DND-41 (cell line): ENCODE data around the gene INPP5A.

ENCODE experiments used
- ATAC-seq: fragments of 200-7000 bp; cut with Tn5 transposase; 3 replicates; pipeline ENCODE4 v1.9.1; 2021; ENCODE audit warnings: low read depth; ENCODE audit not compliant: insufficient read depth
- DNase-seq: peaks from one replicate; pipeline ENCODE4 v3.0.0-alpha.2; 2020
- H2AFZ ChIP-seq: 2 replicates; pipeline ENCODE4 v1.6.0; 2012; ENCODE audit warnings: low read depth, low read length
- H3K27ac ChIP-seq: 2 replicates; pipeline ENCODE4 v1.5.1; 2012; ENCODE audit warnings: low read length, inconsistent platforms
- H3K27me3 ChIP-seq: fragments of 200-600 bp; sonication (generic); 2 replicates; pipeline ENCODE4 v1.6.0; 2012; ENCODE audit warnings: low read length, mild to moderate bottlenecking, inconsistent platforms; ENCODE audit not compliant: insufficient read depth, poor library complexity
- H3K36me3 ChIP-seq: 2 replicates; pipeline ENCODE4 v1.5.1; 2012; ENCODE audit warnings: low read length, inconsistent platforms; ENCODE audit not compliant: insufficient read depth
- H3K4me1 ChIP-seq: 2 replicates; pipeline ENCODE4 v1.5.1; 2012; ENCODE audit warnings: mild to moderate bottlenecking, low read length; ENCODE audit not compliant: insufficient read depth
- H3K4me2 ChIP-seq: 2 replicates; pipeline ENCODE4 v1.6.0; 2012; ENCODE audit warnings: mild to moderate bottlenecking, moderate library complexity, low read length, inconsistent platforms; ENCODE audit not compliant: insufficient read depth
- H3K4me3 ChIP-seq, 2 experiments: fragments of 200-600 bp in 1 of 2; shearing (Covaris generic) in 1 of 2; 2 replicates each; pipeline ENCODE4 v1.5.1; 2012 to 2016; ENCODE audit warnings: inconsistent platforms in 2 of 2, low read length in 2 of 2, mild to moderate bottlenecking in 2 of 2, low read depth in 1 of 2, moderate library complexity in 1 of 2
- H3K79me2 ChIP-seq: 2 replicates; pipeline ENCODE4 v1.6.0; 2012; ENCODE audit warnings: low read length, inconsistent platforms; ENCODE audit not compliant: insufficient read depth
- H3K9ac ChIP-seq: 2 replicates; pipeline ENCODE4 v1.6.0; 2012; ENCODE audit warnings: low read depth, mild to moderate bottlenecking, inconsistent platforms, low read length, moderate library complexity
- H3K9me3 ChIP-seq: 2 replicates; pipeline ENCODE4 v1.5.1; 2012; ENCODE audit warnings: low read length, moderate library complexity, mild to moderate bottlenecking, inconsistent platforms; ENCODE audit not compliant: insufficient read depth, severe bottlenecking
- H4K20me1 ChIP-seq: 2 replicates; pipeline ENCODE4 v1.6.0; 2012; ENCODE audit warnings: low read length; ENCODE audit not compliant: insufficient read depth
- EZH2 ChIP-seq: IDR thresholded peaks from 3 replicates; pipeline ENCODE4 v1.6.1; 2012; ENCODE audit warnings: borderline replicate concordance, low read depth, mild to moderate bottlenecking, moderate library complexity, low read length, inconsistent platforms; ENCODE audit not compliant: severe bottlenecking
- TF ChIP-seq, protein P1 (sequence below): IDR thresholded peaks from 2 replicates; pipeline ENCODE4 v1.5.1; 2012; ENCODE audit warnings: borderline replicate concordance, low read length, moderate library complexity, mild to moderate bottlenecking; ENCODE audit not compliant: poor library complexity, severe bottlenecking; ENCODE audit errors: extremely low read depth

Gene INPP5A

GRCh38 chr10:132556994-132557441 is 19.4 kb downstream of the INPP5A start:
- DNase-seq = no peak
- Histone ChIP-seq H3K36me3 (0 out of 2 replicates have a peak, but pooled peaks cover 6% of the 10 kb centered on the region), H3K4me3 (no peak overlapping the region), H4K20me1 (peaks cover 69% of the 10 kb centered on the region), H3K9ac (no peak overlapping the region), H3K27ac (no peak overlapping the region), H3K4me1 (peaks cover 13% of the 10 kb centered on the region), H3K27me3 (no peaks in the 10 kb centered on the region), H3K4me2 (no peak overlapping the region), H3K79me2 (peaks cover 97% of the 10 kb centered on the region), H3K9me3 (no peaks in the 10 kb centered on the region), H2AFZ (no peak overlapping the region)
- TF ChIP-seq EZH2 = no peak
- TF ChIP-seq, protein P1, sequence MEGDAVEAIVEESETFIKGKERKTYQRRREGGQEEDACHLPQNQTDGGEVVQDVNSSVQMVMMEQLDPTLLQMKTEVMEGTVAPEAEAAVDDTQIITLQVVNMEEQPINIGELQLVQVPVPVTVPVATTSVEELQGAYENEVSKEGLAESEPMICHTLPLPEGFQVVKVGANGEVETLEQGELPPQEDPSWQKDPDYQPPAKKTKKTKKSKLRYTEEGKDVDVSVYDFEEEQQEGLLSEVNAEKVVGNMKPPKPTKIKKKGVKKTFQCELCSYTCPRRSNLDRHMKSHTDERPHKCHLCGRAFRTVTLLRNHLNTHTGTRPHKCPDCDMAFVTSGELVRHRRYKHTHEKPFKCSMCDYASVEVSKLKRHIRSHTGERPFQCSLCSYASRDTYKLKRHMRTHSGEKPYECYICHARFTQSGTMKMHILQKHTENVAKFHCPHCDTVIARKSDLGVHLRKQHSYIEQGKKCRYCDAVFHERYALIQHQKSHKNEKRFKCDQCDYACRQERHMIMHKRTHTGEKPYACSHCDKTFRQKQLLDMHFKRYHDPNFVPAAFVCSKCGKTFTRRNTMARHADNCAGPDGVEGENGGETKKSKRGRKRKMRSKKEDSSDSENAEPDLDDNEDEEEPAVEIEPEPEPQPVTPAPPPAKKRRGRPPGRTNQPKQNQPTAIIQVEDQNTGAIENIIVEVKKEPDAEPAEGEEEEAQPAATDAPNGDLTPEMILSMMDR = no peak
- ATAC-seq = no peak

DNA sequence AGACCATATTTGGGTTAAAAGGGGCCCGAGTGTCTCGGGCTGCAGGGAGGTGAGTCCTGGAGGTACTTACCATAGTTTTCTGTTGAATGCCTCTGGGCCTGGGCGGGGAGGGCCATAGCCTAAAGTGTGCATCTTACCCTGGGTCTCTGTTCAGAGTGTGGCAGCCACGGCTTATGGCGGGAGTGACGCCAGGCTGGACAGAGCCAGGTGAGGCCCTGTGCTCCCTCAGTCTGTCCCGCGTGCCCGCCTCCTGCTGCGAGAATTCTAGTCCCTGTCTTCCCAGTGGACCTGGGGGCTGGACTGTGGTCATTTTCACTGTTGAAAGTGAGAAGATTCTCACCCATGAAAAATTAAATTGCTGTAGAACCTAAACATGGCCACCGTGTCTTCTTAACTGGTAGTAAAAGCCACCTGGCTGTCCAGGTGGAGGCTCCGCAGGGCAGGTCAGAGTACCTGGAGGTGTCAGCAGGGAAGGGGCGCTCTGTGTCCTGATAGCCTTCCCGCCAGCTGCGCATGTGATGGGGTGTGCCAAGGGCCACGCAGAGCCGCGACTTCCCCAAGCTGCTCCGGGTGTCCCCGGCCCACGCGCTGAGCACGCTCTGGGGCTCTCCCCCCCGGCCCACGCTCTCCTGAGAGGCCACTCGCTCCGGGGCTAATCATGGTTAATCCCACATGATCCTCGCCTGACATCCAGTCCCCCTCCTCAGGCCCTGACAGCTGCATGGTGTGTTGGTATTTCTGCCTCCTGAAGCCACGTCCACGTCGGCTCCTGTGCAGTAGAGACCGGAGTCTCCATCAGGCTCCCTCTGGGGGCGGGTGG is 20.3 kb downstream of the INPP5A start:
- TF ChIP-seq EZH2 = no peak
- TF ChIP-seq, protein P1 = no peak
- Histone ChIP-seq H3K27me3 (no peaks in the 10 kb centered on the region), H3K36me3 (0 out of 2 replicates have a peak, but pooled peaks cover 6% of the 10 kb centered on the region), H3K27ac (no peak overlapping the region; the same call in 1 of the 2 replicates), H3K79me2 (peaks cover 98% of the 10 kb centered on the region), H3K4me1 (peaks cover 6% of the 10 kb centered on the region), H2AFZ (no peak overlapping the region), H4K20me1 (peaks cover 78% of the 10 kb centered on the region), H3K9ac (no peak overlapping the region), H3K4me2 (no peak overlapping the region), H3K9me3 (no peaks in the 10 kb centered on the region), H3K4me3 (no peak overlapping the region)
- DNase-seq = no peak
- ATAC-seq = no peak

DNA sequence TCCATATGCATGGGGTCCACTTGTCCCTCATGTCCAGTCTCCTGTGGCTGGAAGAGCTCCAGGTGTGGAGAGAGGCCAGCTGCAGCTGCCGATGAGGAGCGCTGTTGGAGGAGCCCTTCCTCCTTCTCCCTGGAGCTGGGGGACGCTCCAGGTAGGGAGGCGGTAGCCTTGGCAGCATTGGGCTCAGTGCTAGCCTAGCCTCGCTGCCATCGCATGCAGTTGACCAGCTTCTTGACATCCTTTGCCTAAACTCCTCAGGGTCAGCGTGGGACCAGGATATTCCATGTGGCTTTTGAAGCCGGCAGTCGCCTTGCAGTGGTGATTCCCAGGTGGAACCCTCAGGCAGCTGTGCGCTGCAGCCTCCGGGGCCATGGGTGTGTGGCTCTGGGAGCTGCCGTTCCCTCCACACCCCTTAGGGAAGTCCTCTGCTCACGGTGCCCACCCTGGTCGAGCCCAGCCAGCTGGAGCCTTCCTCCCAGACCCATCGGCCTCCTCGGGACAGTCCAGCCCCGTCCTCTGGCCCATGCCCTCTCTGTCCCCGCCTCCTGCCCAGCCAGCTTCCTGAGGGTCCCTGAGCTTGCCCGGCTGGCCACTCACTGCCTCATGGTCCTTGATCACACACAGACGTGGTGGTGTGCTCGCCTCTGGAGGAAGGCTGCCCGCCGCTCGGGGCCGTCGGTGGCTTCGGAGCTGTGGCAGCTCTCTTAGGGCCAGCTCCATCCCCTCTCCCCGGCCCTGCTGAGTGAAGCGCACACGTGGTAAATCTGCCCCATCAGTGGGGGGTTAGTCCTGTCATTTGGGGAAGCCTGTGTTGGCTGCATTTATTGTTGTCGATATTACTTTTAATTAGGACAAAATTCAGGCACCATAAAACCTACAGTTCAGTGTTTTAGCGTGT is 21.2 kb downstream of the INPP5A start:
- DNase-seq (no peak), ATAC-seq (no peak)
- H3K27ac ChIP-seq = no peak overlapping the region; the same call in 1 of the 2 replicates
- H3K4me3 ChIP-seq = no peak overlapping the region
- peaks cover 86% of the 10 kb centered on the region for H4K20me1 ChIP-seq
- peaks cover 6% of the 10 kb centered on the region for H3K4me1 ChIP-seq
- peaks cover 100% of the 10 kb centered on the region for H3K79me2 ChIP-seq
- H3K4me2 ChIP-seq = no peak overlapping the region
- no peaks in the 10 kb centered on the region for H3K9me3 ChIP-seq
- H3K36me3 ChIP-seq = 0 out of 2 replicates have a peak, but pooled peaks cover 6% of the 10 kb centered on the region
- H2AFZ ChIP-seq = no peak overlapping the region
- TF ChIP-seq, protein P1 = no peak
- no peak for TF ChIP-seq EZH2
- H3K9ac ChIP-seq = no peak overlapping the region
- no peaks in the 10 kb centered on the region for H3K27me3 ChIP-seq
